Inflammatory macrophage treated with lipopolysaccharide for 1 hour (primary cell): Measurements from ENCODE around the gene SUSD4.
A peak's percentile ranks its signal among the peaks of the same experiment; 100 is the strongest.
"Not testable (repeated sequence)": the region's sequence is repeated elsewhere in the genome, so short reads cannot be mapped to it uniquely, and the experiment has no call there.

Experiments used
- DNase-seq, 2 donors: peaks; one replicate each; pipeline ENCODE4 v3.0.0-alpha.2; 2020 to 2022

Gene SUSD4

GRCh38 chr1:223285452-223285851 lies 78.5 kb downstream of the SUSD4 start:
- no peak for DNase-seq

GRCh38 chr1:223283697-223284096 lies 80.3 kb downstream of the SUSD4 start:
- DNase-seq = not testable (repeated sequence)

- DNase-seq = not testable (repeated sequence)
These were observed 85.7 kb downstream of the SUSD4 start for GRCh38 chr1:223278311-223278710.

- no peak for DNase-seq
These were observed 87.9 kb downstream of the SUSD4 start for GRCh38 chr1:223276029-223276428.

GRCh38 chr1:223273511-223273910 lies 90.5 kb downstream of the SUSD4 start:
- no peak for DNase-seq

- peak; percentile 5 to 33 for DNase-seq
These were observed 92.7 kb downstream of the SUSD4 start for GRCh38 chr1:223271085-223271781.

- DNase-seq = no peak
These were observed 93.8 kb downstream of the SUSD4 start for GRCh38 chr1:223270155-223270554.

GRCh38 chr1:223269006-223269405 lies 95.0 kb downstream of the SUSD4 start:
- no peak for DNase-seq

- DNase-seq = no peak
These were observed 97.3 kb downstream of the SUSD4 start for GRCh38 chr1:223266632-223267172.

- no peak for DNase-seq
These were observed 98.7 kb downstream of the SUSD4 start for GRCh38 chr1:223264983-223265908.

- DNase-seq = no peak
These were observed 99.4 kb downstream of the SUSD4 start for GRCh38 chr1:223264529-223264928.

GRCh38 chr1:223261914-223262313 lies 102.1 kb downstream of the SUSD4 start:
- DNase-seq = no peak

GRCh38 chr1:223260712-223261111 lies 103.3 kb downstream of the SUSD4 start:
- DNase-seq = no peak

- DNase-seq = no peak
These were observed 104.5 kb downstream of the SUSD4 start for GRCh38 chr1:223259462-223259861.

- DNase-seq = no peak
These were observed 105.2 kb downstream of the SUSD4 start for GRCh38 chr1:223258751-223259198.

GRCh38 chr1:223257856-223258550 lies 106.0 kb downstream of the SUSD4 start:
- no peak for DNase-seq

- no peak for DNase-seq
These were observed 107.9 kb downstream of the SUSD4 start for GRCh38 chr1:223256034-223256433.

- DNase-seq = no peak
These were observed 110.1 kb downstream of the SUSD4 start for GRCh38 chr1:223253916-223254315.

GRCh38 chr1:223251387-223251786 lies 112.6 kb downstream of the SUSD4 start:
- not testable (repeated sequence) for DNase-seq

GRCh38 chr1:223250632-223251015 lies 113.4 kb downstream of the SUSD4 start:
- no peak for DNase-seq

GRCh38 chr1:223249854-223250631 lies 113.9 kb downstream of the SUSD4 start:
- peak; percentile 39 to 41 for DNase-seq

- no peak for DNase-seq
These were observed 115.2 kb downstream of the SUSD4 start for GRCh38 chr1:223248770-223249140.
